Activated T-cell treated with anti-CD3 and anti-CD28 coated beads for 1 hour (primary cell): Measurements from ENCODE around the gene METTL25.
"Not testable (repeated sequence)": the region's sequence is repeated elsewhere in the genome, so short reads cannot be mapped to it uniquely, and the experiment has no call there.

Experiments
- DNase-seq: peaks from one replicate; pipeline ENCODE4 v3.0.0-alpha.2; 2020; ENCODE audit warnings: low read depth

Gene METTL25, protein sequence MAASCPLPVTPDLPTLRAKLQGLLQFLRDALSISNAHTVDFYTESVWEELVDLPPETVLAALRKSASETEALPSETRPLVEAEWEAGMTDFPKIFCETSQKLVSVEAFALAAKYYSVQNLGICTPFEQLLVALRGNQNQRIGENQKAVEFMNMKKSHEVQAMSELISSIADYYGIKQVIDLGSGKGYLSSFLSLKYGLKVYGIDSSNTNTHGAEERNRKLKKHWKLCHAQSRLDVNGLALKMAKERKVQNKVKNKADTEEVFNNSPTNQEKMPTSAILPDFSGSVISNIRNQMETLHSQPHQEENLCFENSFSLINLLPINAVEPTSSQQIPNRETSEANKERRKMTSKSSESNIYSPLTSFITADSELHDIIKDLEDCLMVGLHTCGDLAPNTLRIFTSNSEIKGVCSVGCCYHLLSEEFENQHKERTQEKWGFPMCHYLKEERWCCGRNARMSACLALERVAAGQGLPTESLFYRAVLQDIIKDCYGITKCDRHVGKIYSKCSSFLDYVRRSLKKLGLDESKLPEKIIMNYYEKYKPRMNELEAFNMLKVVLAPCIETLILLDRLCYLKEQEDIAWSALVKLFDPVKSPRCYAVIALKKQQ

DNA sequence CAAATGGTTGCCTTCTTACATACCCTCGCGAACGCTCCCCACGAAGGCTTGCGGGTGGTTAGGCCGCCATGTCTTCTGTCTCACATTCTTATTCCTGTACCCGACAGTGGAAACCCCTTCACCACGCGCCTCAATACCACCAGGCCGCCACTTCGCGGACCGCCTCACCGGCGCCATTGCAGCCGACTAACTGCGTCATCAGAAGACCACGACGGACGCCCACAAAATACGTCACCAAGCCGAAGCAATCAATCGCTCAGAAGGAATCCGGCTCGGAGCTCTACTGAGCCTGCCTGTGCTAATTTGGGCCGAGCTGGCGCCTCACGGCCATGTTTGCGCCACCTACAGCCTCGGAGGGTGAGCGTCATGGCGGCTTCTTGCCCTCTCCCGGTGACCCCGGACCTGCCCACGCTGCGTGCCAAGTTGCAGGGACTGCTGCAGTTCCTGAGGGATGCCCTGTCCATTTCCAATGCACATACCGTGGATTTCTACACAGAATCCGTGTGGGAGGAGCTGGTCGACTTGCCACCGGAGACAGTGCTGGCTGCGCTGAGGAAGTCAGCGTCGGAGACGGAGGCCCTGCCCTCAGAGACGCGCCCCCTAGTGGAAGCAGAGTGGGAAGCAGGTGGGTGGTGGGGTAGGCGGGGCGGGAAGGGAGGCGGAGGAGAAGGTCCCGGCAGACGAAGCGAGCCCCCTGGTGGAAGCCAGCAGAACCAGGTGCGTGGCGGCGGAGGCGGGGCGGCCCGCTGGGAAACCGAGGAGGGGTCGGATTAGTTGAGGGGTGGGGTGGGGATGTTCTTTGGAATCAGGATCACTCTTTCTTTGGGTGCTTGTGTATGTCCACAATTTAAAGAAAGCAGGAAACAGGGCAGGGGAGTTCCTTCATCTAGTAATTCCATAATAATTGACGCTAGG, at the start of gene METTL25, which contains the start of gene CCDC59:
METTL25 (plus strand) TSS at position 330 of the 915 bp plus-strand sequence; CDS start at position 367, 37 bp downstream.
CCDC59 (minus strand) TSS at position 188 of the 915 bp plus-strand sequence; CDS start at position 177, 11 bp downstream.
- peak; percentile 98 for DNase-seq

DNA sequence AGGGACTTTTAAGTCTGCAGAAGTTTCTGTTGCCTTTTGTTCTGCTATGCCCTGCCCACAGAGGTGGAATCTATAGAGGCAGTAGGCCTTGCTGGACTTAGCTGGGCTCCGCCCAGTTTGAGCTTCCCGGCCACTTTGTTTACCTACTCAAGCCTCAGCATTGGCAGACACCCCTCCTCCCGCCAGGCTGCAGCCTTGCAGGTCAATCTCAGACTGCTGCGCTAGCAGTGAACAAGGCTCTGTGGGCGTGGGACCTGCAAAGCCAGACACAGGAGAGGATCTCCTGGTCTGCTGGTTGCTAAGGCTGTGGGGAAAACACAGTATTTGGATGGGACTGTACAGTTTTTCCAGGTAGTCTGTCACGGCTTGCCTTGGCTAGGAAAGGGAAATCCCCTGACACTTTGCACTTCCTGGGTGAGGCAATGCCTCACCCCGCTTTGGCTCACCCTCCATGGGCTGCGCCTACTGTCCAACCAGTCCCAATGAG, 43.9 kb upstream of the METTL25 start:
- DNase-seq = no peak

DNA sequence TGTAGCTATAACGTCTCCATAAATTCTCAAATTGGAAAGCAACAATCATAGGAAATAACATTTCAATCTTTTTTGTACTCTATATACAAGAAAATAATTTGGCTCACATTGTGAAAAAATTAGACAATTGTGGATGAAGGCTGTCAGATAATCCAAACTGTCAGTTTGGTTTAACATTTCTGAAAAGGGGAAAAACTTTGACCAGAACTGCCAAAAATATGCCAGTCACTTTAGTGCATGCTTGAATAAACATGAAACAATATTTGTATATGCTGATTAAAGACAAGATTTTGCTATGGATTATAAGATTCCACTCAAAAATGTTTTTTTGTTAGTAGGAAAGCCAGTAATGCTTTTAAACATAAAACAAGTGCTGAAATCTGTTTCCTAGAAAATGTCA, 39.1 kb upstream of the METTL25 start:
- no peak for DNase-seq

DNA sequence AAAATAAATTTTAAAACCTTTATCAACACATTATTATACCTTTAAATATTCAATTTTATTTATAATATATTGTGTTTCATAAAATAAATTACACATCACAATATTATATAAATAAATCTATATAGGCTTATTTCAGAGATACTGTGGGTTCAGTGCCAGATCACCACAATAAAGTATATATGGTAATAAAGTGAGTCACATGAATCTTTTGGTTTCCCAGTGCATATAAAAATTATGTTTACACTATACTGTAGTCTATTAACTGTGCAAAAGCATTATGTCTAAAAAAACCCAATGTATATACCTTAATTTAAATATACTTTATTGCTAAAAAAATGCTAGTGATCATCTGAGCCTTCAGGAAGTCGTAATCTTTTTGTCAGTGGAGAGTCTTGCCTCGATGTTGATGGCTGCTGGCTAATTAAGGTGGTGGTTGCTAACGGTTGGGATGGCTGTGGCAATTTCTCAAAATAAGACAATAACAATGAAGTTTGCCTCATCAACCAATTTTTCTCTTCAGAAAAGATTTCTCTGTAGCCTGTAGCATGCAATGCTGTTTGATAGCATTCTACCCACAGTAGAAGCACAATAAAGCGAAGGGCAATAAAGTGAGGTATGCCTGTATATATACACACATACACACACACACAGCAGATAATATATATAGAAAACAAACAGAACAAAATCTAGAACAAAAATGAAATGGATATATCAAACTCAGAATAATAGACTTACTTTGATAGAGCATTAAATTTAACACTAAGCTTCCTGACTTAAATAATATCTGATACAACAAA, 32.6 kb upstream of the METTL25 start:
- no peak for DNase-seq

DNA sequence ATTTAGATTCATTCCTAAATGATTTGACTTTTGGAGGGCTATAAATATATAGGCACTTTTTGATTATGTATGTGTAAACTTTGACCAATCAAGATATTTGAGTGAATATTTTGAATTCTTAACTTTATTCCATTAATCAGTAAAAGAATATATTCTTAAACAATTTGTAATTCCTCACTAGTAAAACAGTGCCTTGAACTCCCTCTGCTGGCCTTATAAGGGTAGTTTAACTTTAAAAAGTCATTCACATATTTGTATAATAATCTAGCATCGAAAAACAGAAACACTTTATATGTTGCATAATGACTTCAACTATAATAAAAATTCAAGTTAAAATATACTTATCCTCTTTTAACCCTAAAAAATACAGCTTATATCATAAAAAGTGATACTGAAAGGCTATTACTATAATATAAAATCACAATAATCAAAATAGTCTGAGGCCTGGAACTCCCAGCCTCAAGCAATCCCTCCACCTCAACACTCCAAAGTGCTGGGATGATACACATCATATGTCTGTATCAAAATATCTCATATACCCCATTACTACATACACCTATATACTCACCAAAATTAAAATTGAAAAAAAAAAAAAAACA, 31.3 kb upstream of the METTL25 start:
- DNase-seq = no peak

DNA sequence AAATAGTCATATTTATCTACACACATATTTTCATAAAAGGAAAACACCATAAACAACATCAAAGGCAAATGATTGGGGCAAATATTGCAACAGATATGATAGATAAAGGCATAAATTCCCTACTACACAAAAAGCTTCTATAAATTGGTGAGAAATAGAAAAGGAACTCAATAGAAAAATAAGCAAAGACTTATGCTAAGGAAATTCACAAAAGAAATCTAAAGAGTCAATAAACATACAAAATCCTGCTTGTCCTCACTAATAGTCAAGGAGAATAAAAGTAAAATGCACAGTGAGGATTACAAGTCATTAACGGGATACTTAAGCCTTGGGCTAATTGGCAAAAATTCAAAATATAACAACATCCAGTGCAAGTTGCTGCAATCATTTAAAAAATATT, 30.5 kb upstream of the METTL25 start:
- DNase-seq = no peak

DNA sequence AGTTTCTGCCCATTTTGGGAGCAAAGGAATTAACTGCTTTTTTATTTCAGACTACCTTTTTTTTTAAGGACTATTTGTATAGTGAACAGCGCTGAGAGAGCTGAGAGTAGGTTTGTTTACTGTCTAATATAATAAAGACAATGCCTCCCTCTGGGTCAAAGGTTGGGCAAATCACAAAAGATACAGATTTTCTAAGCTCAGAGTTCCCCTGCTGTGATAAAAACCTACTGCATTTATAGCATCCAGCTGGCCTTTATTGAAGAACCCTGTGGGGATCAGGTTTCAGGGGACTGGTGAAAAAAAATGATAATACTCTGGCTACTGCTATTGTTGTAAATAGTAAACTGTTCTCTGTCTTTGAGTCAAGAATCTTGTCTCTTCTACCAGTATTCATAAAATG, 28.8 kb upstream of the METTL25 start:
- no peak for DNase-seq

DNA sequence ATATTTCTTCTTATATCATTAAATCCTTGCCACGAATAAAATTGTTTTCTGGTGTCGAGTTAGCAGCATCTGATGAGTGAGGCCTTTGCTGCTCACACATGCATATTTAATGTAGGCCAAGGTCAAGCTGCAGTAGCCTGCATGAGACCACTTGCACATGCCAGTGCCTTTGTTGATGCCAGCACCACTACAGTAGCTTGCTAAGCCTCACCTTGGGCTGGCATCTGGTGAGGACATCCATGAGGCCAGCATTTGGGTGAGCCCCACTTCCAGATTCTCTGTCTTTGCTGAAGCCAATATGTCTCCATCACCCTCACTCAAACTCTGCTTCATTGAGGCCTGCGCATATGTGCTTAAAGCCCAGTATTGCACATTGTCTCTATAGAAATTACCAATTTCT, 8.2 kb upstream of the METTL25 start:
- DNase-seq = no peak

DNA sequence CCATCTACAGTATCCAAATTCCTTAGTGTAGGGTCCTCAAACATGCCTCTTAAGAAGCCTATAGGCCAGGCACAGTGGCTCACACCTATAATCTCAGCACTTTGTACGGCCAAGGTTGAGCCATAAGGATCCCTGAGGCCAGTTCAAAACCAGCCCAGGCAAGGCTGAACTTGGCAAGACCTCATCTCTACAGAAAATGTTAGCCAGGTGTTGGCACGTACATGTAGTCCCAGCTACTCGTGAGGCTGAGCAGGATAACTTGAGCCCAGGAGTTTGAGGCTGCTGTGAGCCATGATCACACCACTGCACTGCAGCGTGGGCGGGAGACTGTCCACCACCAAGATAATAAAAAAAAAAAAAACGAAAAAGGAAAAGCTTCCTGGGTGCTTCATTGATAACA, 6.9 kb upstream of the METTL25 start:
- DNase-seq = no peak

DNA sequence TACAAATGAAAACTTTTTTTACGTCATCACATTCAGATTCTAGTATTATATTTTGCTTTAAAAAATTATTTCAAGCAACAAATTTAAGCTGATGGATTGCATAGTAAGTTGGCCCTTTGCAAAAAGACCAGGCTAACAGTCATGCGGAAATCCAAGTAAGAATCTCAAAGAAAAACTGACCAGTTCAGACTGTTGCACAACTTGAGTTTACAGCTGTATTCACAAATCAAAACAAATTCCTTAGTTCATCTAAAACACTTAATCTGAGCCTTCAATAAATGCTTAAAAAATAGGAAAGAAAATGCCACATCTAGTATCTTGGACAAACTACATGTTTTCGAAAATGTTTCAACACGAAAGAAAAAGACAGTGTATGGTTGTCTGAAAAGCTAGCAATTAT, 989 bp upstream of the METTL25 start:
- no peak for DNase-seq

DNA sequence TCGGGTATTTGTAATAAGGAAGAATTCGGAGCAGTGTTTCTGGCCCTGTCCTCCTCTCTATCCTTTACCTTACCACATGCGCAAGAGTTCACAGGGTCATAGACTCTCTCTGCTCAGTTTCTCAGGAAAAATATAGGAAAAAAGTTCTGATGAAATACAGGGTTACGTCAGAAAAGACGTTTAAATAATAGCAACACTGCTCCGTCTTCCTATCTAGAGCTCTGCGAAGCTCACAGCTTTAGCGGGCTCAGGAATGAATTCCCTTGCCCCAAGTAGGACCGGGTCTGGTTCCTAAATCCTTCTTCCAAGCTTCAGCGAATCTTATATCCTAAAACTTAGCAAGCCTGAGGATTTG, 507 bp upstream of the METTL25 start:
- no peak for DNase-seq

DNA sequence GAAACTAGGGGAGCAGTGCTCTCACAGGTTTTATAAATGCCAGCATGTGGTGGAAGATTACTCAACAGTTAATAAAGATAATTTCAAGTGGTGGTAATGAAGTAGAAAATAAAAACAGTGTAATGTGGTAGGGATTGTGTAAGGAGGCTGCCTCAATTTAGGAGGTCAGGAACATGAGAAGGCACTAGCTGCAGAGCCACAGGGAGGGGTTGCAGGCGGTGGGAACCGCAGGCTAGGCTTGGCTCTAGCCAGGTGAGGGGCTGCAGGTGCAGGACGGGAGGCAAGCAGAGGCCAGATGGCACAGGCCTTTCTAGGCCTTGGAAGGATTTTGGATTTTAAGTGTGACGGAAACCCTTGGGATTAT, 768 bp downstream of the METTL25 start:
- no peak for DNase-seq

DNA sequence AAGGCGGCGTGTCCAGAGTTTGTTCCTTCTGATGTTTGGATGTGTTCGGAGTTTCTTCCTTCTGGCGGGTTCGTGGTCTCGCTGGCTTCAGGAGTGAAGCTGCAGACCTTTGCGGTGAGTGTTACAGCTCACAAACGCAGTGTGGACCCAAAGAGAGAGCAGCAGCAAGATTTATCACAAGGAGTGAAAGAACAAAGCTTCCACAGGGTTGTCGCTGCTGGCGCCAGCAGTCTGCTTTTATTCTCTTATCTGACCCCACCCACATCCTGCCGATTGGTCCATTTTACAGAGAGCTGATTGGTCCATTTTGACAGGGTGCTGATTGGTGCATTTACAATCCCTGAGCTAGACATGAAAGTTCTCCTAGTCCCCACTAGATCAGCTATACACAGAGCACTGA, 2.5 kb downstream of the METTL25 start:
- DNase-seq = not testable (repeated sequence)

DNA sequence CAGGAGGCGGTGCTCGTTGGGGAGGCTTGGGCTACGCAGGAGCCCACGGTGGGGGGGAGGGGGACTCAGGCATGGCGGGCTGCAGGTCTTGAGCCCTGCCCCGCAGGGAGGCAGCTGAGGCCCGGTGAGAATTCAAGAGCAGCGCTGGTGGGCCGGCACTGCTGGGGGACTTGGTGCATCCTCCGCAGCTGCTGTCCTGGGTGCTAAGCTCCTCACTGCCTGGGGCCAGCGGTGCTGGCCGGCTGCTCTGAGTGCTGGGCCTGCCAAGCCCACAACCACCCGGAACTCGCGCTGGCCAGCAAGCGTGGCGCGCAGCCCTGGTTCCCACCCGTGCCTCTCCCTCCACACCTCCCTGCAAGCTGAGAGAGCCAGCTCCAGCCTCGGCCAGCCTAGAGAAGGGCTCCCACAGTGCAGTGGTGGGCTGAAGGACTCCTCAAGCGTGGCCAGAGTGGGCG, 3.2 kb downstream of the METTL25 start:
- no peak for DNase-seq

DNA sequence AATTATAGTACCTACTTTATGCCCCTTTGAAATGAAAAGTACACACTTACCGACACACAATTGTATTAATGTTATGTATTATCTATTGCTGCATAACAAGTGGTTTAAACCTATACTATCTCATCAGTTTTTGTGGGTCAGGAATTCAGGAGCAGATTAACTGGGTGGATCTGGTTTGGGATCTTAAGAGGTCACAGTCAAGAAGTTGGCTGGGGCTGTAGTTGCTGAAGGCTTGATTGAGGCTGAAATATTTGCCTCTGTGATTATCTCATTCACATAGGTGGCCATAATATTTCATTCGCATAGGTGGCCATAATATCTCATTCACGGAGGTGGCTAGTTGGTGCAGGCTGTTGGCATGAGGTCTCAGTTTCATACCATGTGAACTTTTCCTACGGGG, 5.7 kb downstream of the METTL25 start:
- DNase-seq = no peak

DNA sequence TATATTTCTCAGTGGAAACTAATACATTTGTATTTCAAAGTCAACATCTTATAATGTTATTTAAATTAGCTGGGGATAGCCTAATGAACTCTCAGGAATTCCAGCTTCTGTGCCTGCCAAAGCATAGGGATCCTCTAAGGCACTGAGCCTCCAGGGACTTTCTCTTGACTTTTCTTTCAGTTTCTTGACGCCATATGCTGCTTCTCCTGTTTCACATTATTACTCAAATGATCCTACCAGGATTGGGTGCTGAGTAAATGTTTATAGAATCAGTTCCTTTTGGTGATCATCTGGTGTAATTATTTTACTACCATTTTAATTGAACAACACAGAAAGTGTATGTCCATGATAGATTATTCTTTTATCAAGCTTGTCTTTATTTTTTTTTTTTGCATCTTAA, 7.9 kb downstream of the METTL25 start:
- no peak for DNase-seq

DNA sequence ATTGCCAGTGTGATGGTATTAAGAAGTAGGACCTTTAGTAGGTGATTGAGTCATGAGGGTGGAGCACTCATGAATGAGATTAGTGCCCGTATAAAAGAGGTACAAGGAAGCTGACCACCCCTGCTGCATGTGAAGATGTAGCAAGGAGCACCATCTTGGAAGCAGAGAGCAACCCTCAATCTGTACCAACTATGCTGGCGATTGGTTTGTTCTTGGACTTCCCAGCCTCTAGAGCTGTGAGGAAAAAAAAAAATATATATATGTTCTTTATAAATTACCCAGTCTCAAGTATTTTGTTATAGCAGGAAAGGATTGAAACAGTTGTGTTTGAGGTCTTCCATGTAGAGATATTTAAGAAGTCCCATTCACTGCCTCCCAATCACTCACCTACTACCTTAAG, 16.9 kb downstream of the METTL25 start:
- no peak for DNase-seq

DNA sequence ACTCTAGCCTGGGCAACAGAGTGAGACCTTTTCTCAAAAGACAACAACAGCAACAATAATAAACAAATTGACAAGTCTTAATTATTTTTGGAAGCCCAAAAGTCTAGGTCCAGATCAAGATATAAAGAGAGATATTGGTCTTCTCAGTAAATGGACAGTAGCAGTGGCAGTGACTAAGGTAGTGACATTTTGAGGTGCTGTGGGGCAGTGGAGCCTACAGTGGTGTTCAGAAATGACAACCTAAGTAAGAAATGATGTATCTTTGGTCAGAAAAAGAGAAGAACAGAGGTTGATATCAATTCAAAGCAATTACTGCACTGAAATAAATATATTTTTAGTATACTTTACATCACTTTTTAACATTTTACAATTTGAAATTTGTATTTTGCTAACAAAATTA, 20.7 kb downstream of the METTL25 start:
- DNase-seq = no peak

DNA sequence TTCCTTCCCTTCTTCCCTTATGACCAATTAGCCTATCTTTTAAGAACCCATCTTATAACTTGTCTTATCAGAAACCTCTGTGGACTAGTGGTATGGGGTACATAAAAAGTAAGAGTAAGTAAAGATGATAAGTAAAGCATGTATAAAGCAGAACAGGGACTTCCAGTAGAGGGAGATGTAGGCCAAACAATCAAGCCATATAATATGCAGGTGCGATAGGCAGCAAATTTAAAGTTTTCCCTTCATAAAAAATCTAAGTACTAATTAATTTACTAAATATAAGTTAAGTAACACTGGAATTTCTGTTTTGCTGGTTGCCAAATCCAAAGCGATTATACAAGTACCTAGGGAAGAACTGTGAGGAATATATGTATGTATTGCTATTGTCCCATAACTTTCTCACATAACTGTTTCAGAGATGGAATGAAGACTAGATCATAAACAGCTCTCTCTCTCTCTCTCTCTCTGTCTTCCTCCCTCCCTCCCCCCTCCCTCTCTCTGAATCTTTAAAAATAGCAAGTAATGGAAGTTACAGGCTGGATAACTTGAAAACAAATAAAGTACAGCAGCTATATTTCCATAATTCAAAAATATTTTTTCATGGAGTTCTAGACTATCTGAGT, 25.7 kb downstream of the METTL25 start:
- DNase-seq = no peak

DNA sequence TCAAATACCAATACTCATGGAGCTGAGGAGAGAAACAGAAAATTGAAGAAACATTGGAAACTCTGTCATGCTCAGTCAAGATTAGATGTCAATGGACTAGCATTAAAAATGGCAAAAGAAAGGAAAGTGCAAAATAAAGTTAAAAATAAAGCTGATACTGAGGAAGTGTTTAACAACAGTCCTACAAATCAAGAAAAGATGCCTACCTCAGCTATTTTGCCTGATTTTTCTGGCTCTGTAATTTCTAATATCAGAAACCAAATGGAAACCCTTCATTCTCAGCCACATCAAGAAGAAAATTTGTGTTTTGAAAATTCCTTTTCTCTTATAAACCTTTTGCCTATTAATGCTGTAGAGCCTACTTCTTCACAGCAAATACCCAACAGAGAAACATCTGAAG, 40.5 kb downstream of the METTL25 start:
- DNase-seq = no peak

DNA sequence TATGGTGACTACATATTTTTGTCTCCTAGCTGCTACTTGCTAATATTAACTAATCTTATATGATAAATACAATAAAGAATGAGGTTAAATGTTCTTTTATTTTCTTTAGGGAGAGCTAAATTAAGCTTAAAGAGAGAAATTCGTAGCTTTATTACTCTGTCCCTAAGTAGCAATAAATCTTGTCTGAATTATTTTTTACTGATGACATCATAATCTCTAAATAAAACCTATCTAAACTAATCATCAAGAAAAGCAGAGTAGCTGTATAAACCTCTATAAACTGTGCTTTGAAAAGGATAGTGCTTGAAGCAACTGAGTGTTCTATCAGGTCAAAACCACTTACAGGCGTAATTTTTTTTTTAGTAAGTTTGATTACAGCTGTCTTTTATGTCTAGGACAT, 42.5 kb downstream of the METTL25 start:
- no peak for DNase-seq
